GM06990 (cell line): ENCODE data around the gene CCT8.
A peak's percentile ranks its signal among the peaks of the same experiment; 100 is the strongest.

ENCODE experiments used
- DNase-seq: peaks from one replicate; pipeline ENCODE4 v3.0.0-alpha.2; 2011; ENCODE audit not compliant: insufficient read length; ENCODE audit errors: extremely low read depth
- H3K27me3 ChIP-seq: replicated peaks from 2 replicates; pipeline ENCODE4 v1.6.0; 2011; ENCODE audit warnings: low read length; ENCODE audit not compliant: control insufficient read depth, insufficient read depth
- H3K36me3 ChIP-seq: 2 replicates; pipeline ENCODE4 v1.5.1; 2011; ENCODE audit warnings: low read length; ENCODE audit not compliant: control insufficient read depth, insufficient read depth
- H3K4me3 ChIP-seq: replicated peaks from 2 replicates; pipeline ENCODE4 v1.5.1; 2011; ENCODE audit warnings: low read depth, mild to moderate bottlenecking, control low read depth, low read length
- TF ChIP-seq, protein P1 (sequence below): IDR thresholded peaks from 2 replicates; pipeline ENCODE4 v1.5.1; 2011; ENCODE audit warnings: low read length, control low read depth, mild to moderate bottlenecking, inconsistent platforms; ENCODE audit not compliant: insufficient read depth, poor library complexity, severe bottlenecking

CCT8 gene

GRCh38 chr21:29034678-29035077 lies 38.8 kb downstream of the CCT8 start:
- Histone ChIP-seq H3K27me3 (no peaks in the 10 kb centered on the region), H3K36me3 (peaks cover 17% of the 10 kb centered on the region), H3K4me3 (no peak overlapping the region)
- TF ChIP-seq, protein P1, sequence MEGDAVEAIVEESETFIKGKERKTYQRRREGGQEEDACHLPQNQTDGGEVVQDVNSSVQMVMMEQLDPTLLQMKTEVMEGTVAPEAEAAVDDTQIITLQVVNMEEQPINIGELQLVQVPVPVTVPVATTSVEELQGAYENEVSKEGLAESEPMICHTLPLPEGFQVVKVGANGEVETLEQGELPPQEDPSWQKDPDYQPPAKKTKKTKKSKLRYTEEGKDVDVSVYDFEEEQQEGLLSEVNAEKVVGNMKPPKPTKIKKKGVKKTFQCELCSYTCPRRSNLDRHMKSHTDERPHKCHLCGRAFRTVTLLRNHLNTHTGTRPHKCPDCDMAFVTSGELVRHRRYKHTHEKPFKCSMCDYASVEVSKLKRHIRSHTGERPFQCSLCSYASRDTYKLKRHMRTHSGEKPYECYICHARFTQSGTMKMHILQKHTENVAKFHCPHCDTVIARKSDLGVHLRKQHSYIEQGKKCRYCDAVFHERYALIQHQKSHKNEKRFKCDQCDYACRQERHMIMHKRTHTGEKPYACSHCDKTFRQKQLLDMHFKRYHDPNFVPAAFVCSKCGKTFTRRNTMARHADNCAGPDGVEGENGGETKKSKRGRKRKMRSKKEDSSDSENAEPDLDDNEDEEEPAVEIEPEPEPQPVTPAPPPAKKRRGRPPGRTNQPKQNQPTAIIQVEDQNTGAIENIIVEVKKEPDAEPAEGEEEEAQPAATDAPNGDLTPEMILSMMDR, result no peak
- no peak for DNase-seq

- TF ChIP-seq, protein P1, result no peak
- H3K27me3 ChIP-seq, result no peaks in the 10 kb centered on the region
- no peak overlapping the region for H3K4me3 ChIP-seq
- H3K36me3 ChIP-seq, result peaks cover 15% of the 10 kb centered on the region
- no peak for DNase-seq
Measured at GRCh38 chr21:29033871-29034270, 39.6 kb downstream of the CCT8 start.

DNA sequence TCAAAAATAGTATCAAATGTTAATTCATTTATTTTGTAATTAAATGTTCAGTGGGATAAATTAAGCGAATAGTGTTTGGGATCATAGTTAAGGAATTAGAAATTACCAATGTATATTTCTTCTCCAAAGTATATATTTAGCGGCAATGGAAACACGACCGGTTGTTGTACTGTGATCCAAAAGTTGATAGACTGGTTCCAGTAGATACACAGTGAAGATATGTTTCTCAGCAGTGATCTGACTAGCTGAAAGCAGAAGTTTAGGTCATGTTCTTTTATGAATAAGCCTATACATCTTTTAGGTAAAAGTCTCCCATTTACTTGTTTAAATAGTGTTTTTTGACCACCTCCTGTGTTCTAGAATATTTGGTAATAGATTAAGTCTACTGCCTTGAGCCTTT lies 40.1 kb downstream of the CCT8 start:
- H3K27me3 ChIP-seq, result no peaks in the 10 kb centered on the region
- H3K4me3 ChIP-seq, result no peak overlapping the region
- TF ChIP-seq, protein P1, result no peak
- H3K36me3 ChIP-seq, result peaks cover 15% of the 10 kb centered on the region
- no peak for DNase-seq

- Histone ChIP-seq H3K4me3 (no peak overlapping the region), H3K27me3 (no peaks in the 10 kb centered on the region), H3K36me3 (peaks cover 10% of the 10 kb centered on the region)
- TF ChIP-seq, protein P1, result no peak
- DNase-seq, result no peak
Measured at GRCh38 chr21:29030909-29031308, 42.5 kb downstream of the CCT8 start.

DNA sequence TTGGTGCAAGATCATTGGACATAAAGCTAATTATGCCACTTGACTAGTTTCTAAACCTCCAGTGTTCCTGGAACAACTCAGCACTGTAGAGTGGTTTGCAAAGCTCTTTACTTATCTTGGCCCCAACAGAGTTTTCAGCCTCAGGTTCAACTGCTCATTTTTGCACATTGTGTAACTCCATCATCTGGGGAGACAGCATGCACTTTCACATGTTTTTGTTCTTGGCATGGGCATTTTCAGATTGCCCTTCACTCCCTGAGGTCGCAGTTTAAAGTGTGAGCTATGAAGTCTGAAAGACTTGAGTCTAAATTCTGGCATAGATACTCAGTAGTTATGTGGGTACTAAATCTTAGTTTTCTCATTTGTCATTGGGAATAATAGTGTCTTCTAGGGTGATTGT lies 43.9 kb downstream of the CCT8 start:
- no peak for DNase-seq
- Histone ChIP-seq H3K27me3 (no peaks in the 10 kb centered on the region), H3K36me3 (peaks cover 10% of the 10 kb centered on the region), H3K4me3 (no peak overlapping the region)
- TF ChIP-seq, protein P1, result no peak

DNA sequence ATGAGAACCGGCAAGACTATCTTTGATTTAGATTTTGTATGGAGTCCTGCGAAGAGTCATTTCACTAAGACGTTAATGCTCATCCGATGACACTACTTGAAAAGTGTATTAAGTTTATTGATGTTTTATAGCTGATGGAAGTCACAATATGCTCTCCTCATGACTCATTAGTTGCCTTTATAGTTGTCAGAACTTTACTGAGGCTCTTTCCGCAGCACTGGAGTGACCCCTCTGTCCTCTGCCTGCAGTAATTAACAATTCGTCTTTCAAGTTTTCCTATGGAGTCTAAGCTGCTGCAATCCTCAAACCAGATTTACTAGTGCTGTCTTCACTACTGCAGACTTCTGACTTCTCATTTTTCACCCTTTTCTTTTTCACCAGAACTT lies 48.1 kb downstream of the CCT8 start:
- no peaks in the 10 kb centered on the region for H3K36me3 ChIP-seq
- H3K4me3 ChIP-seq, result peak overlapping the region; percentile 79
- no peak for DNase-seq
- TF ChIP-seq, protein P1, result no peak
- no peaks in the 10 kb centered on the region for H3K27me3 ChIP-seq
